CD4-positive, CD25-positive, alpha-beta regulatory T cell (primary cell): Measurements from ENCODE around the gene KANTR. TPM values are rescaled to one million over a fixed set of nuclear protein-coding genes. Genes with fewer than 3 reads are reported as not detected.

ENCODE experiments used
- ATAC-seq, 2 donors: fragments of 150-1000 bp; cut with Tn5 transposase; one replicate each; pipeline ENCODE4 v1.10.0; 2021; ENCODE audit warnings: low read depth in 2 of 2, moderate number of reproducible peaks in 2 of 2, moderate library complexity in 1 of 2
- DNase-seq, 3 donors: peaks; one replicate each; pipeline versions ENCODE4 v3.0.0 to v3.0.0-alpha.2; 2012 to 2022; ENCODE audit warnings: mixed read lengths in 1 of 3
- H3K27ac ChIP-seq: one replicate; pipeline ENCODE4 v1.7.0; 2013; ENCODE audit warnings: mild to moderate bottlenecking, low read length; ENCODE audit not compliant: insufficient read depth, poor library complexity, severe bottlenecking
- H3K27me3 ChIP-seq: one replicate; pipeline ENCODE4 v1.7.0; 2013; ENCODE audit warnings: low read length; ENCODE audit not compliant: control insufficient read depth, insufficient read depth
- H3K36me3 ChIP-seq: one replicate; pipeline ENCODE4 v1.7.0; 2013; ENCODE audit warnings: mild to moderate bottlenecking, low read length, moderate library complexity; ENCODE audit not compliant: control insufficient read depth, insufficient read depth
- H3K4me1 ChIP-seq: 2 replicates; pipeline ENCODE4 v1.7.0; 2013; ENCODE audit warnings: mild to moderate bottlenecking, low read length; ENCODE audit not compliant: insufficient read depth, control insufficient read depth, poor library complexity, severe bottlenecking
- H3K4me3 ChIP-seq: one replicate; pipeline ENCODE4 v1.7.0; 2013; ENCODE audit warnings: low read depth, mild to moderate bottlenecking, low read length, moderate library complexity
- H3K9me3 ChIP-seq, 2 experiments: 1 replicate in 1 of 2; 2 replicates in 1 of 2; pipeline ENCODE4 v1.7.0; 2013; ENCODE audit warnings: low read length in 2 of 2, mild to moderate bottlenecking in 1 of 2, moderate library complexity in 1 of 2; ENCODE audit not compliant: control insufficient read depth in 2 of 2
- H3K27ac Mint-ChIP-seq, 3 donors: one replicate each; pipeline ENCODE4 v1.8.0; 2020 to 2022; ENCODE audit warnings: mild to moderate bottlenecking in 3 of 3, mixed read lengths in 3 of 3, moderate library complexity in 2 of 3
- H3K27me3 Mint-ChIP-seq: one replicate; pipeline ENCODE4 v1.8.0; 2022; ENCODE audit warnings: mild to moderate bottlenecking, mixed read lengths
- H3K36me3 Mint-ChIP-seq: one replicate; pipeline ENCODE4 v1.8.0; 2020; ENCODE audit warnings: mixed read lengths
- H3K4me1 Mint-ChIP-seq, 4 donors: one replicate each; pipeline ENCODE4 v1.8.0; 2020 to 2022; ENCODE audit warnings: mixed read lengths in 4 of 4, mild to moderate bottlenecking in 1 of 4
- H3K4me3 Mint-ChIP-seq, 4 donors: one replicate each; pipeline ENCODE4 v1.8.0; 2020 to 2022; ENCODE audit warnings: mild to moderate bottlenecking in 4 of 4, mixed read lengths in 4 of 4, moderate library complexity in 3 of 4
- H3K9me3 Mint-ChIP-seq, 7 donors: one replicate each; pipeline ENCODE4 v1.8.0; 2020 to 2022; ENCODE audit warnings: mixed read lengths in 7 of 7, mild to moderate bottlenecking in 3 of 7, moderate library complexity in 2 of 7
- polyA plus RNA-seq, 4 donors: library from polyadenylated mRNA; unstranded; fragments of 300-500 nt; fragmentation: Illumina TruSeq; gene quantifications; one replicate each; pipeline ENCODE4 v1.2.3, GENCODE V29; 2021
- total RNA-seq: library from RNA; stranded (reverse); gene quantifications from one replicate; pipeline ENCODE4 v1.2.3, GENCODE V29; 2022

The KANTR gene
- total and polyA plus RNA-seq, 5 donors from 2014 or later: 0.81 to 14.1 (median 2.1) TPM

GRCh38 chrX:53084043-53084570 lies 9.8 kb upstream of the KANTR start:
- Histone ChIP-seq H3K36me3 (peaks cover 26% of the 10 kb centered on the region), H3K4me3 (peak overlapping the region; percentile 85), H3K27ac (peak overlapping the region; percentile 88), H3K4me1 (peaks cover 21% of the 10 kb centered on the region), H3K27me3 (no peaks in the 10 kb centered on the region), H3K9me3 (no peaks in the 10 kb centered on the region)
- Mint-ChIP-seq H3K4me3 (peak overlapping the region; percentile 89 to 97 (median 95)), H3K4me1 (peaks cover 7 to 75% (median 36%) of the 10 kb centered on the region in 4 donors), H3K27me3 (peaks cover 11% of the 10 kb centered on the region), H3K36me3 (peaks cover 27% of the 10 kb centered on the region), H3K9me3 (peaks cover 0 to 4% (median 0%) of the 10 kb centered on the region in 7 donors), H3K27ac (peak overlapping the region in 2 of 3 donors; percentile 88 to 96)
- DNase-seq (no peak), ATAC-seq (no peak)

- Histone ChIP-seq H3K36me3 (peaks cover 26% of the 10 kb centered on the region), H3K27me3 (no peaks in the 10 kb centered on the region), H3K9me3 (no peaks in the 10 kb centered on the region), H3K27ac (peak overlapping the region; percentile 15), H3K4me1 (peaks cover 23% of the 10 kb centered on the region), H3K4me3 (no peak overlapping the region)
- peaks cover 0 to 4% (median 0%) of the 10 kb centered on the region in 7 donors for H3K9me3 Mint-ChIP-seq
- ATAC-seq: no peak
- DNase-seq: no peak
- peaks cover 27% of the 10 kb centered on the region for H3K36me3 Mint-ChIP-seq
- H3K4me1 Mint-ChIP-seq: peaks cover 11 to 78% (median 37%) of the 10 kb centered on the region in 4 donors
- H3K27ac Mint-ChIP-seq: peak overlapping the region in 1 of 3 donors; percentile 34
- H3K27me3 Mint-ChIP-seq: peaks cover 11% of the 10 kb centered on the region
- peak overlapping the region in 3 of 4 donors; percentile 26 to 96 (median 82) for H3K4me3 Mint-ChIP-seq
Observed at GRCh38 chrX:53084863-53085262, 9.1 kb upstream of the KANTR start.

- Mint-ChIP-seq H3K4me3 (peak overlapping the region in 3 of 4 donors; percentile 0 to 91 (median 85)), H3K27me3 (peaks cover 11% of the 10 kb centered on the region), H3K27ac (peak overlapping the region; percentile 63 to 89 (median 79)), H3K9me3 (peaks cover 0 to 4% (median 0%) of the 10 kb centered on the region in 7 donors), H3K4me1 (peaks cover 11 to 73% (median 36%) of the 10 kb centered on the region in 4 donors), H3K36me3 (peaks cover 27% of the 10 kb centered on the region)
- DNase-seq: peak in 2 of 3 donors; percentile 29 to 37
- no peak overlapping the region for H3K4me3 ChIP-seq
- peak overlapping the region; percentile 51 for H3K27ac ChIP-seq
- no peaks in the 10 kb centered on the region for H3K9me3 ChIP-seq
- H3K36me3 ChIP-seq: peaks cover 26% of the 10 kb centered on the region
- no peak for ATAC-seq
- H3K4me1 ChIP-seq: peaks cover 23% of the 10 kb centered on the region
- no peaks in the 10 kb centered on the region for H3K27me3 ChIP-seq
Observed at GRCh38 chrX:53085661-53086229, 8.2 kb upstream of the KANTR start.

- no peaks in the 10 kb centered on the region for H3K27me3 ChIP-seq
- Mint-ChIP-seq H3K36me3 (peaks cover 27% of the 10 kb centered on the region), H3K9me3 (peaks cover 0 to 3% (median 0%) of the 10 kb centered on the region in 7 donors), H3K27me3 (peaks cover 11% of the 10 kb centered on the region), H3K4me1 (peaks cover 11 to 71% (median 35%) of the 10 kb centered on the region in 4 donors), H3K4me3 (peak overlapping the region in 2 of 4 donors; percentile 85 to 91), H3K27ac (peak overlapping the region; percentile 63 to 79 (median 76))
- no peak overlapping the region for H3K4me3 ChIP-seq
- H3K9me3 ChIP-seq: no peaks in the 10 kb centered on the region
- peaks cover 26% of the 10 kb centered on the region for H3K36me3 ChIP-seq
- ATAC-seq (no peak), DNase-seq (no peak)
- peaks cover 23% of the 10 kb centered on the region for H3K4me1 ChIP-seq
- peak overlapping the region; percentile 51 for H3K27ac ChIP-seq
Observed at GRCh38 chrX:53086464-53086863, 7.5 kb upstream of the KANTR start.

- Histone ChIP-seq H3K27me3 (no peaks in the 10 kb centered on the region), H3K36me3 (peaks cover 26% of the 10 kb centered on the region), H3K9me3 (no peaks in the 10 kb centered on the region), H3K4me1 (peaks cover 23% of the 10 kb centered on the region), H3K27ac (peak overlapping the region; percentile 61), H3K4me3 (peak overlapping the region; percentile 13)
- no peak for DNase-seq
- Mint-ChIP-seq H3K36me3 (peaks cover 27% of the 10 kb centered on the region), H3K4me3 (peak overlapping the region in 2 of 4 donors; percentile 39 to 91), H3K9me3 (peaks cover 0 to 3% (median 0%) of the 10 kb centered on the region in 7 donors), H3K27me3 (peaks cover 4% of the 10 kb centered on the region), H3K27ac (peak overlapping the region in 2 of 3 donors; percentile 81 to 99), H3K4me1 (peaks cover 11 to 66% (median 31%) of the 10 kb centered on the region in 4 donors)
- no peak for ATAC-seq
Observed at GRCh38 chrX:53087388-53087831, 6.5 kb upstream of the KANTR start.

GRCh38 chrX:53088136-53088974 lies 5.6 kb upstream of the KANTR start:
- peak overlapping the region; percentile 91 for H3K27ac ChIP-seq
- H3K27me3 Mint-ChIP-seq: peaks cover 4% of the 10 kb centered on the region

GRCh38 chrX:53089224-53089842 lies 4.6 kb upstream of the KANTR start:
- ATAC-seq: no peak
- Histone ChIP-seq H3K4me3 (peak overlapping the region; percentile 81), H3K4me1 (peaks cover 11% of the 10 kb centered on the region), H3K36me3 (peaks cover 19% of the 10 kb centered on the region), H3K27ac (peak overlapping the region; percentile 91), H3K27me3 (no peaks in the 10 kb centered on the region), H3K9me3 (no peaks in the 10 kb centered on the region)
- H3K27me3 Mint-ChIP-seq: peaks cover 4% of the 10 kb centered on the region
- DNase-seq: peak in 2 of 3 donors; percentile 44 to 61
- H3K4me1 Mint-ChIP-seq: peaks cover 10 to 60% (median 31%) of the 10 kb centered on the region in 4 donors
- peak overlapping the region; percentile 89 to 100 (median 92) for H3K4me3 Mint-ChIP-seq
- H3K27ac Mint-ChIP-seq: peak overlapping the region in 2 of 3 donors; percentile 99
- peaks cover 0 to 3% (median 0%) of the 10 kb centered on the region in 7 donors for H3K9me3 Mint-ChIP-seq
- peaks cover 21% of the 10 kb centered on the region for H3K36me3 Mint-ChIP-seq

More at GRCh38 chrX:53088136-53088974, 5.6 kb upstream of the KANTR start:
- H3K4me3 ChIP-seq: peak overlapping the region; percentile 81
- H3K9me3 ChIP-seq: no peaks in the 10 kb centered on the region
- peaks cover 19% of the 10 kb centered on the region for H3K4me1 ChIP-seq
- peaks cover 11 to 63% (median 34%) of the 10 kb centered on the region in 4 donors for H3K4me1 Mint-ChIP-seq
- peaks cover 0 to 3% (median 0%) of the 10 kb centered on the region in 7 donors for H3K9me3 Mint-ChIP-seq
- H3K4me3 Mint-ChIP-seq: peak overlapping the region; percentile 89 to 100 (median 92)
- ATAC-seq (peak; percentile 71 to 78), DNase-seq (peak; percentile 79 to 83 (median 83))
- peak overlapping the region; percentile 98 to 99 (median 99) for H3K27ac Mint-ChIP-seq
- H3K36me3 Mint-ChIP-seq: peaks cover 27% of the 10 kb centered on the region
- no peaks in the 10 kb centered on the region for H3K27me3 ChIP-seq
- H3K36me3 ChIP-seq: peaks cover 26% of the 10 kb centered on the region
